Lung (tissue), 12 donors: ENCODE results near the gene CPO. TPM values are rescaled to one million over a fixed set of nuclear protein-coding genes. Genes with fewer than 3 reads are reported as not detected.

Experiments
- ATAC-seq: fragments of 200-7000 bp; cut with Tn5 transposase; one replicate; pipeline ENCODE4 v1.9.1; 2020; ENCODE audit warnings: moderate number of reproducible peaks; ENCODE audit not compliant: insufficient read depth, low FRiP score
- DNase-seq, 3 donors: peaks; one replicate each; pipeline ENCODE4 v3.0.0-alpha.2; 2013 to 2017
- H3K27ac ChIP-seq, 2 donors: one replicate each; pipeline ENCODE4 v1.5.1; 2013; ENCODE audit warnings: mild to moderate bottlenecking in 2 of 2, moderate library complexity in 2 of 2, control low read depth in 1 of 2, inconsistent platforms in 1 of 2, low read depth in 1 of 2, low read length in 1 of 2
- H3K27me3 ChIP-seq, 3 donors: one replicate each; pipeline ENCODE4 v1.5.1; 2013; ENCODE audit warnings: low read length in 2 of 3; ENCODE audit not compliant: control insufficient read depth in 3 of 3, insufficient read depth in 3 of 3
- H3K36me3 ChIP-seq, 4 donors: one replicate each; pipeline ENCODE4 v1.5.1; 2013; ENCODE audit warnings: low read length in 4 of 4, mild to moderate bottlenecking in 1 of 4, moderate library complexity in 1 of 4; ENCODE audit not compliant: control insufficient read depth in 4 of 4, insufficient read depth in 4 of 4
- H3K4me1 ChIP-seq, 5 donors: one replicate each; pipeline ENCODE4 v1.5.1; 2013; ENCODE audit warnings: low read length in 5 of 5, mild to moderate bottlenecking in 2 of 5, moderate library complexity in 1 of 5; ENCODE audit not compliant: control insufficient read depth in 5 of 5, insufficient read depth in 5 of 5
- H3K4me3 ChIP-seq: one replicate; pipeline ENCODE4 v1.5.1; 2013; ENCODE audit warnings: mild to moderate bottlenecking, control low read depth, moderate library complexity
- H3K9ac ChIP-seq, 2 donors: one replicate each; pipeline ENCODE4 v1.5.1; 2013; ENCODE audit warnings: low read length in 2 of 2, control low read depth in 1 of 2; ENCODE audit not compliant: insufficient read depth in 1 of 2
- H3K9me3 ChIP-seq, 4 donors: one replicate each; pipeline ENCODE4 v1.5.1; 2013; ENCODE audit warnings: low read length in 3 of 4, mild to moderate bottlenecking in 1 of 4, moderate library complexity in 1 of 4; ENCODE audit not compliant: control insufficient read depth in 4 of 4, insufficient read depth in 3 of 4
- WGBS, 2 donors: extraction: QIAGEN DNeasy Blood & Tissue Kit; methylation state at CpG; one replicate each; pipeline ENCODE4 v1.1.7; 2013; 5-methylcytosine and 5-hydroxymethylcytosine counted together
- polyA plus RNA-seq, 2 donors: library from polyadenylated mRNA; stranded (reverse); fragments of 200-250 nt; gene quantifications; one replicate each; pipeline ENCODE4 v1.2.1, GENCODE V29; 2013
- total RNA-seq, 2 donors: library from RNA; depleted of rRNA in 1 of 2; stranded (reverse); fragments of >200 nt in 1 of 2; gene quantifications; one replicate each; pipeline ENCODE4 v1.2.1, GENCODE V29; 2014 to 2021
- TF ChIP-seq, protein P1 (sequence below): IDR thresholded peaks from 2 replicates; pipeline ENCODE4 v1.5.1; 2012; ENCODE audit warnings: mild to moderate bottlenecking; ENCODE audit errors: control extremely low read depth, extremely low read depth
- donor health status: control.
- donor health status: control.
- donor health status: Bipolar disorder and iron deficiency.
- donor health status: healthy.
- donor health status: DM: yes; HTN: yes; CAD: no.

CPO gene
- total and polyA plus RNA-seq, 4 donors: 0.07 to 0.20 (median 0.14) TPM; not detected in 1

DNA sequence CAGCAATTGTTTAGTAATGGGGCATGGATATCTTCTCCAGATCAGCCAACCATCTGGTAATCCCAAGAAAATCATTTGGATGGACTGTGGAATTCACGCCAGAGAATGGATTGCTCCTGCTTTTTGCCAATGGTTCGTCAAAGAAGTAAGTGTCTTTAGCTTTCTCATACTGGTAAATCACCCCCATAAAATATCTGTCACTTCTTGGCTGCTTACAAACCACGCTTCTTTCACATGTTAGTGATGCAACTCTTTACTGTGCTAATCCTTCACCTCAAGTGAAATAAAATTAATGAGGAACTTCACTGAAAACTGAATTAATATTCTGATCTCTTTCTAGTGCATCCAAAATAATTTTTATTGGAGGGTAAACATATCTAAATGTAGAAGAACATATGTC is 18.9 kb downstream of the CPO start:
- Histone ChIP-seq H3K27ac (no peak overlapping the region), H3K4me1 (peaks cover 0 to 3% (median 0%) of the 10 kb centered on the region in 5 donors), H3K9me3 (peaks cover 0 to 5% (median 0%) of the 10 kb centered on the region in 4 donors), H3K27me3 (no peaks in the 10 kb centered on the region), H3K36me3 (no peaks in the 10 kb centered on the region), H3K9ac (no peak overlapping the region), H3K4me3 (no peak overlapping the region)
- no peak for DNase-seq
- TF ChIP-seq, protein P1, sequence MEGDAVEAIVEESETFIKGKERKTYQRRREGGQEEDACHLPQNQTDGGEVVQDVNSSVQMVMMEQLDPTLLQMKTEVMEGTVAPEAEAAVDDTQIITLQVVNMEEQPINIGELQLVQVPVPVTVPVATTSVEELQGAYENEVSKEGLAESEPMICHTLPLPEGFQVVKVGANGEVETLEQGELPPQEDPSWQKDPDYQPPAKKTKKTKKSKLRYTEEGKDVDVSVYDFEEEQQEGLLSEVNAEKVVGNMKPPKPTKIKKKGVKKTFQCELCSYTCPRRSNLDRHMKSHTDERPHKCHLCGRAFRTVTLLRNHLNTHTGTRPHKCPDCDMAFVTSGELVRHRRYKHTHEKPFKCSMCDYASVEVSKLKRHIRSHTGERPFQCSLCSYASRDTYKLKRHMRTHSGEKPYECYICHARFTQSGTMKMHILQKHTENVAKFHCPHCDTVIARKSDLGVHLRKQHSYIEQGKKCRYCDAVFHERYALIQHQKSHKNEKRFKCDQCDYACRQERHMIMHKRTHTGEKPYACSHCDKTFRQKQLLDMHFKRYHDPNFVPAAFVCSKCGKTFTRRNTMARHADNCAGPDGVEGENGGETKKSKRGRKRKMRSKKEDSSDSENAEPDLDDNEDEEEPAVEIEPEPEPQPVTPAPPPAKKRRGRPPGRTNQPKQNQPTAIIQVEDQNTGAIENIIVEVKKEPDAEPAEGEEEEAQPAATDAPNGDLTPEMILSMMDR: no peak
- ATAC-seq: no peak
- WGBS, 2 donors: 66 to 85% methylated on average over 3 of the region's 3 CpGs

DNA sequence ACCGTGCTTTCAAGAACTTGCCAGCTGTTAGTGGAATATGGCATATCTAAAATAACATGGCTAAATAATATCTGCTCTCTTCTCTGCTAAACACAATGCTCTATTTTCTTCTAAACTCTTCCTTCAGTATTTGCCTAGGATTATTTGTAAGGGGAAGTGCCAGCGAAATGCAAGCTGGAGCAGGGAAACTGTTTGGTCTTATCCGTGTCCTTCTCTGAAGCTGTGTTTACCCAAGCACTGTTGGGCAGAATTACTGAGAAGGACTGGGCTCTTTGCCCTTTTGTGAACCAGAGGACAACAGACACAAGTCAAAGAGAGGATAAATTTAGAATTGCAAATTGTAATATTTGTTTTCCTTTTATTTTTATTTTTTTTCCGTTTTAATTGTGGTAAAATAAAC is 23.6 kb downstream of the CPO start:
- Histone ChIP-seq H3K27ac (no peak overlapping the region), H3K36me3 (no peaks in the 10 kb centered on the region), H3K9ac (no peak overlapping the region), H3K4me1 (peaks cover 0 to 3% (median 0%) of the 10 kb centered on the region in 5 donors), H3K9me3 (no peaks in the 10 kb centered on the region), H3K27me3 (no peaks in the 10 kb centered on the region), H3K4me3 (no peak overlapping the region)
- 53 to 75% methylated on average over 4 of the region's 4 CpGs for WGBS, 2 donors
- ATAC-seq (no peak), DNase-seq (no peak)
- TF ChIP-seq, protein P1: no peak

DNA sequence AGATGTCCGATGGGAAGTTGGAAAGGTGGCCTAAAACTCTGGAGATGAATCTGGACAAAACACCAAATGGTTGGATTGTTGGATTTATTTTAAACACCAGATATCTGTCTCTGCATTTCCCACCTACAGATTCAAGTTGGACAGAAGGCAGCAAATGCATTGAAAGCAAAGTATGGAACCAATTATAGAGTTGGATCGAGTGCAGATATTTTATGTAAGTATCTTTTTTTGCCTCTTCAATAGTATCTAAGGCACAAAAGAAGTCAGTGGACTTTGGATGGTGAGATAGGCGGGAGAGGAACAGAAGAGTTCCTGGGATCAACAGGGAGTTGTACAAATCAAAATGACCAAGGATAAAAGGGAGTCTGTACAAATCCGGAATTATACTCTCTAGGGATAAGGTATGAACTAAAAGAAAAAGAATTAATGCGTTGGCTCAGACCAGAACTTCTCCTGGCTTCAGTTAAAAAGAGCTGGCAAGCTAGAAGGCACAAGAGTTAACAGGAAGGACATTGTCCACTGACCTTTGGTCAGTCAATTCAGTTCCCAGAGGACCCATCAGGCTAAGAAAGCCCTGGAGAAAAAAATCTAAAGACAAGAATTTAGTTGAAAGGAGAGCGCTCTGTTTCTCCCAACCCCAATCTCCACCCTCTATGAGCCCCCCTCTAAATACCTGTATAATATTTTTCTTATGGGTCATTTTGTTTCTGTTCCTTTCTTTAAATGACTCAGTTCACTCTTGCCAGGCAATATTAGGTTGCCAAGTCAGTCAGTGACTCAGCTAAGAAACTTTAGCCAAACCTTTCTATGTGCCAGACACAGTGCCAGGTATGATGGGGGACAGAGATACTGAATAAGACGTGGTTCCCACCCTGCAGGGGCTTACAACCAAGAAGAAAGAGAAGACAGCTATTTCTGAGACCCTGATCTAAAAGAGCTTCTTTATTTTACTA is 29.1 kb downstream of the CPO start:
- WGBS, 2 donors: 85 to 91% methylated on average over 7 of the region's 7 CpGs
- TF ChIP-seq, protein P1: no peak
- Histone ChIP-seq H3K9ac (no peak overlapping the region), H3K9me3 (peaks cover 0 to 2% (median 0%) of the 10 kb centered on the region in 4 donors), H3K27me3 (no peaks in the 10 kb centered on the region), H3K4me3 (no peak overlapping the region), H3K4me1 (no peaks in the 10 kb centered on the region), H3K36me3 (no peaks in the 10 kb centered on the region), H3K27ac (no peak overlapping the region)
- ATAC-seq (no peak), DNase-seq (no peak)
